ENCODE results near the gene CES2. TPM values are rescaled to one million over a fixed set of nuclear protein-coding genes. Genes with fewer than 3 reads are reported as not detected.

CES2 gene
- total and polyA plus RNA-seq, 2 donors (not counting 3 experiments of a cell fraction or from before 2014, with no cell fraction given) = 19.1 to 28.8 TPM

- TF ChIP-seq EZH2 (IDR thresholded peaks at IDR 0.05; ENCODE audit: borderline replicate concordance, low read depth, low read length, severe bottlenecking) = no peak
- TF ChIP-seq JUN (IDR thresholded peaks at IDR 0.05; ENCODE audit: borderline replicate concordance, insufficient read depth, insufficient read length, low read depth) = no peak
- no peak for TF ChIP-seq GATA2 (IDR thresholded peaks at IDR 0.05; ENCODE audit: insufficient read depth, insufficient read length, low read depth, low read length)
- no peak for TF ChIP-seq POLR2A (IDR thresholded peaks at IDR 0.05; ENCODE audit: low read depth, low read length)
- no peak for TF ChIP-seq CTCF (IDR thresholded peaks at IDR 0.05; ENCODE audit: extremely low read depth in 1 of 2, insufficient read depth in 1 of 2, low read depth in 1 of 2, low read length in 2 of 2)
- no peak for TF ChIP-seq POLR2AphosphoS5 (IDR thresholded peaks at IDR 0.05; ENCODE audit: insufficient read depth, low read depth, low read length)
- no peak for TF ChIP-seq MAX (IDR thresholded peaks at IDR 0.05; ENCODE audit: insufficient read depth, insufficient read length)
- TF ChIP-seq FOS (IDR thresholded peaks at IDR 0.05; ENCODE audit: borderline replicate concordance, insufficient read depth, low read length) = no peak
- no peak for TF ChIP-seq MYC (IDR thresholded peaks at IDR 0.05; ENCODE audit: low read depth, low read length)
- intact Hi-C loops (cut with micrococcal nuclease) = no loop called here
- dilution Hi-C loops (cut with MboI; ENCODE audit: extremely low pct_ligation_motif_present, low sequenced_read_pairs) = no loop called here
- Histone ChIP-seq H3K9me1 (replicated peaks; ENCODE audit: control insufficient read depth, extremely low read depth, insufficient read depth, low read length) (no peaks in the 10 kb centered on the region), H3K4me1 (ENCODE audit: control insufficient read depth, extremely low read depth, insufficient read depth, low read length) (peaks cover 3% of the 10 kb centered on the region), H2AFZ (ENCODE audit: low read depth, low read length) (no peak overlapping the region), H3K9me3 (replicated peaks; ENCODE audit: control insufficient read depth, insufficient read depth, low read length) (no peaks in the 10 kb centered on the region), H3K27me3 (ENCODE audit: control insufficient read depth in 2 of 2, insufficient read depth in 2 of 2, low read length in 2 of 2) (peaks cover 18 to 28% of the 10 kb centered on the region in 2 experiments), H3K79me2 (ENCODE audit: control insufficient read depth, insufficient read depth, low read length) (no peaks in the 10 kb centered on the region), H3K27ac (ENCODE audit: insufficient read depth, low read depth, low read length) (no peak overlapping the region), H4K20me1 (replicated peaks; ENCODE audit: control insufficient read depth, extremely low read depth, insufficient read depth, low read length) (no peaks in the 10 kb centered on the region), H3K4me3 (replicated peaks in 1 of 3; ENCODE audit: insufficient read depth in 1 of 3, low read depth in 1 of 3, low read length in 3 of 3) (no peak overlapping the region), H3K4me2 (ENCODE audit: insufficient read depth, low read length) (no peak overlapping the region), H3K36me3 (ENCODE audit: control insufficient read depth in 2 of 2, extremely low read depth in 1 of 2, insufficient read depth in 2 of 2, low read length in 2 of 2) (no peaks in the 10 kb centered on the region), H3K9ac (replicated peaks; ENCODE audit: extremely low read depth, insufficient read depth, low read length) (no peak overlapping the region)
- FAIRE-seq (no peak), DNase-seq (ENCODE audit: low read depth, low spot score) (no peak)
- no TSS peak for BruUV-seq (replicated peaks)
- ChIA-PET CTCF (interaction anchor here (0.6 to 5.2 kb wide), 11 partner anchors 8 to 158 kb away, joined by 3 to 72 read pairs (median 4); partner anchors contain the start of genes NAE1 and PDP2), POLR2A (no interaction called here)
Measured at GRCh38 chr16:66927918-66928649, 7.2 kb upstream of the CES2 start.

All from endothelial cell of umbilical vein (primary cell).